Bronchial epithelial cell (primary cell): ENCODE results near the gene PAX6. TPM values are rescaled to one million over a fixed set of nuclear protein-coding genes. Genes with fewer than 3 reads are reported as not detected.
"Not testable (repeated sequence)": the region's sequence is repeated elsewhere in the genome, so short reads cannot be mapped to it uniquely, and the experiment has no call there.

Experiments used
- DNase-seq: peaks from one replicate; pipeline ENCODE4 v3.0.0-alpha.2; 2010; ENCODE audit warnings: low read depth
- FAIRE-seq: peaks from 2 replicates; lab custom pipeline; 2011; peaks lifted over from hg19 to GRCh38; lab: Jason Lieb, UNC
- H3K27me3 ChIP-seq: 2 replicates; pipeline ENCODE4 v1.5.1; 2011; ENCODE audit warnings: low read length; ENCODE audit not compliant: control insufficient read depth, insufficient read depth
- H3K36me3 ChIP-seq: 2 replicates; pipeline ENCODE4 v1.5.1; 2011; ENCODE audit warnings: low read length; ENCODE audit not compliant: control insufficient read depth, insufficient read depth
- H3K4me3 ChIP-seq: 2 replicates; pipeline ENCODE4 v1.5.1; 2011; ENCODE audit warnings: mild to moderate bottlenecking, low read depth, low read length, control low read depth
- CTCF ChIP-seq: IDR thresholded peaks from 2 replicates; pipeline ENCODE4 v1.5.1; 2011; ENCODE audit warnings: mild to moderate bottlenecking, moderate library complexity, low read length, control low read depth, inconsistent platforms; ENCODE audit not compliant: insufficient read depth, severe bottlenecking
- total RNA-seq: library from RNA; depleted of rRNA; stranded (reverse); fragments of >200 nt; gene quantifications from 2 replicates; pipeline ENCODE4 v1.2.1, GENCODE V29; 2014

The PAX6 gene
- total RNA-seq, 1 donor from 2014 or later = not detected

- no peaks in the 10 kb centered on the region for H3K36me3 ChIP-seq
- DNase-seq = no peak
- FAIRE-seq = no peak
- no peak overlapping the region for H3K4me3 ChIP-seq
- no peaks in the 10 kb centered on the region for H3K27me3 ChIP-seq
- no peak for TF ChIP-seq CTCF
Observed at GRCh38 chr11:31747581-31747980, 63.5 kb downstream of the PAX6 start.

- not testable (repeated sequence) for FAIRE-seq, H3K27me3 ChIP-seq, H3K36me3 ChIP-seq, H3K4me3 ChIP-seq, DNase-seq
Observed at GRCh38 chr11:31740731-31741368, 70.3 kb downstream of the PAX6 start.

- H3K27me3 ChIP-seq = no peaks in the 10 kb centered on the region
- DNase-seq (no peak), FAIRE-seq (no peak)
- no peak for TF ChIP-seq CTCF
- H3K36me3 ChIP-seq = no peaks in the 10 kb centered on the region
- H3K4me3 ChIP-seq = no peak overlapping the region
Observed at GRCh38 chr11:31740131-31740530, 71.0 kb downstream of the PAX6 start.
